GM23338 (cell line): ENCODE results near the gene ROCK1.

Source experiments
- EZH2 ChIP-seq: fragments of 200-600 bp; sonication (generic); IDR thresholded peaks from one replicate; pipeline ENCODE4 v1.8.0; 2017; ENCODE audit warnings: antibody characterized with exemption, mild to moderate bottlenecking, low read depth; ENCODE audit not compliant: unreplicated experiment
- TF ChIP-seq, protein P1 (sequence below), 2 experiments: fragments of 200-600 bp in 1 of 2; sonication (generic) in 1 of 2; conservative IDR thresholded peaks; 2 replicates each; pipeline versions ENCODE4 v1.5.1 to v1.6.1; 2016 to 2017; ENCODE audit warnings: antibody characterized with exemption in 2 of 2, low read depth in 2 of 2, mild to moderate bottlenecking in 2 of 2, moderate library complexity in 1 of 2

GRCh38 chr18:21112543-21113105, 1.0 kb upstream of the ROCK1 start:
- TF ChIP-seq, protein P1, sequence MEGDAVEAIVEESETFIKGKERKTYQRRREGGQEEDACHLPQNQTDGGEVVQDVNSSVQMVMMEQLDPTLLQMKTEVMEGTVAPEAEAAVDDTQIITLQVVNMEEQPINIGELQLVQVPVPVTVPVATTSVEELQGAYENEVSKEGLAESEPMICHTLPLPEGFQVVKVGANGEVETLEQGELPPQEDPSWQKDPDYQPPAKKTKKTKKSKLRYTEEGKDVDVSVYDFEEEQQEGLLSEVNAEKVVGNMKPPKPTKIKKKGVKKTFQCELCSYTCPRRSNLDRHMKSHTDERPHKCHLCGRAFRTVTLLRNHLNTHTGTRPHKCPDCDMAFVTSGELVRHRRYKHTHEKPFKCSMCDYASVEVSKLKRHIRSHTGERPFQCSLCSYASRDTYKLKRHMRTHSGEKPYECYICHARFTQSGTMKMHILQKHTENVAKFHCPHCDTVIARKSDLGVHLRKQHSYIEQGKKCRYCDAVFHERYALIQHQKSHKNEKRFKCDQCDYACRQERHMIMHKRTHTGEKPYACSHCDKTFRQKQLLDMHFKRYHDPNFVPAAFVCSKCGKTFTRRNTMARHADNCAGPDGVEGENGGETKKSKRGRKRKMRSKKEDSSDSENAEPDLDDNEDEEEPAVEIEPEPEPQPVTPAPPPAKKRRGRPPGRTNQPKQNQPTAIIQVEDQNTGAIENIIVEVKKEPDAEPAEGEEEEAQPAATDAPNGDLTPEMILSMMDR (conservative IDR thresholded peaks at IDR 0.05; ENCODE audit: low read depth in 2 of 2), result no peak
- TF ChIP-seq EZH2, result no peak
